Keratinocyte (primary cell): Measurements from ENCODE around the gene DOLPP1. TPM values are rescaled to one million over a fixed set of nuclear protein-coding genes. Genes with fewer than 3 reads are reported as not detected.

Experiments
- DNase-seq: peaks from one replicate; pipeline ENCODE4 v3.0.0-alpha.2; 2011; ENCODE audit warnings: low read depth, missing footprints, low spot score
- FAIRE-seq: peaks from 2 replicates; lab custom pipeline; 2011; peaks lifted over from hg19 to GRCh38; lab: Jason Lieb, UNC
- H2AFZ ChIP-seq: 2 replicates; pipeline ENCODE4 v1.6.0; 2012; ENCODE audit warnings: low read length, control low read depth, inconsistent platforms; ENCODE audit not compliant: control insufficient read depth
- H3K27ac ChIP-seq: 2 replicates; pipeline ENCODE4 v1.5.1; 2011; ENCODE audit warnings: low read length; ENCODE audit not compliant: control insufficient read depth, insufficient read depth
- H3K27me3 ChIP-seq: 3 replicates; pipeline ENCODE4 v1.6.0; 2011; ENCODE audit warnings: low read length; ENCODE audit not compliant: control insufficient read depth, insufficient read depth; ENCODE audit errors: extremely low read depth
- H3K36me3 ChIP-seq, 2 experiments: 2 replicates in 1 of 2; 3 replicates in 1 of 2; pipeline ENCODE4 v1.5.1; 2011; ENCODE audit warnings: low read length in 2 of 2, mild to moderate bottlenecking in 1 of 2; ENCODE audit not compliant: control insufficient read depth in 2 of 2, insufficient read depth in 2 of 2; ENCODE audit errors: extremely low read depth in 1 of 2
- H3K4me1 ChIP-seq: 3 replicates; pipeline ENCODE4 v1.5.1; 2011; ENCODE audit warnings: low read length; ENCODE audit not compliant: control insufficient read depth, insufficient read depth; ENCODE audit errors: extremely low read depth
- H3K4me2 ChIP-seq: 3 replicates; pipeline ENCODE4 v1.6.0; 2011; ENCODE audit warnings: low read depth, low read length; ENCODE audit not compliant: control insufficient read depth, insufficient read depth; ENCODE audit errors: extremely low read depth
- H3K4me3 ChIP-seq, 3 experiments: fragments of 200-600 bp in 1 of 3; sonication (generic) in 1 of 3; 2 replicates in 2 of 3; 3 replicates in 1 of 3; pipeline ENCODE4 v1.5.1; 2011 to 2016; ENCODE audit warnings: low read length in 3 of 3, mild to moderate bottlenecking in 3 of 3, control low read depth in 2 of 3, inconsistent platforms in 1 of 3, low read depth in 1 of 3, mixed read lengths in 1 of 3, mixed run types in 1 of 3, moderate library complexity in 1 of 3; ENCODE audit not compliant: control insufficient read depth in 2 of 3, insufficient read depth in 2 of 3; ENCODE audit errors: extremely low read depth in 1 of 3
- H3K79me2 ChIP-seq: 2 replicates; pipeline ENCODE4 v1.6.0; 2012; ENCODE audit warnings: low read length; ENCODE audit not compliant: control insufficient read depth, insufficient read depth
- H3K9ac ChIP-seq: 3 replicates; pipeline ENCODE4 v1.6.0; 2011; ENCODE audit warnings: low read length; ENCODE audit not compliant: control insufficient read depth, insufficient read depth; ENCODE audit errors: extremely low read depth
- H3K9me1 ChIP-seq: 3 replicates; pipeline ENCODE4 v1.6.0; 2011; ENCODE audit warnings: low read length; ENCODE audit not compliant: control insufficient read depth, insufficient read depth; ENCODE audit errors: extremely low read depth
- H3K9me3 ChIP-seq: 2 replicates; pipeline ENCODE4 v1.5.1; 2012; ENCODE audit warnings: low read depth, low read length; ENCODE audit not compliant: control insufficient read depth
- H4K20me1 ChIP-seq: 3 replicates; pipeline ENCODE4 v1.6.0; 2011; ENCODE audit warnings: low read length; ENCODE audit not compliant: control insufficient read depth, insufficient read depth; ENCODE audit errors: extremely low read depth
- EZH2 ChIP-seq: IDR thresholded peaks from one replicate; pipeline ENCODE4 v1.6.1; 2012; ENCODE audit warnings: inconsistent platforms, mild to moderate bottlenecking, low read length, moderate library complexity
- dilution Hi-C: fragments of 300-500 bp; cut with MboI; formaldehyde crosslinking; loops from one replicate; pipeline ENCODE4 v1.7.0; 2020; ENCODE audit warnings: low sequenced_read_pairs; ENCODE audit not compliant: extremely low pct_ligation_motif_present
- polyA plus RNA-seq, 5 experiments: library from polyadenylated mRNA; depleted of rRNA in 3 of 5; stranded (reverse) in 3 of 5; stranded (forward) in 1 of 5; unstranded in 1 of 5; fragments of >200 nt; gene quantifications; 1 replicate in 1 of 5; 2 replicates in 3 of 5; 3 replicates in 1 of 5; pipeline versions ENCODE4 v1.2.1 to v1.2.3, GENCODE V29; 2011 to 2012; ENCODE audit warnings: missing spikeins in 2 of 5, low read depth in 1 of 5, low replicate concordance in 1 of 5
- TF ChIP-seq, protein P1 (sequence below), 3 experiments: IDR thresholded peaks in 1 of 3; conservative IDR thresholded peaks in 1 of 3; optimal IDR thresholded peaks in 1 of 3; 2 replicates in 2 of 3; 3 replicates in 1 of 3; pipeline versions ENCODE3 to v1.5.1; 2011; ENCODE audit warnings: low read length in 3 of 3, mild to moderate bottlenecking in 3 of 3, moderate library complexity in 2 of 3, control low read depth in 1 of 3, inconsistent platforms in 1 of 3; ENCODE audit not compliant: insufficient read depth in 2 of 3; ENCODE audit errors: extremely low read depth in 1 of 3

The DOLPP1 gene
- polyA plus RNA-seq, 1 donor (not counting 4 experiments of a cell fraction or from before 2014, with no cell fraction given): 14.2 TPM

DNA sequence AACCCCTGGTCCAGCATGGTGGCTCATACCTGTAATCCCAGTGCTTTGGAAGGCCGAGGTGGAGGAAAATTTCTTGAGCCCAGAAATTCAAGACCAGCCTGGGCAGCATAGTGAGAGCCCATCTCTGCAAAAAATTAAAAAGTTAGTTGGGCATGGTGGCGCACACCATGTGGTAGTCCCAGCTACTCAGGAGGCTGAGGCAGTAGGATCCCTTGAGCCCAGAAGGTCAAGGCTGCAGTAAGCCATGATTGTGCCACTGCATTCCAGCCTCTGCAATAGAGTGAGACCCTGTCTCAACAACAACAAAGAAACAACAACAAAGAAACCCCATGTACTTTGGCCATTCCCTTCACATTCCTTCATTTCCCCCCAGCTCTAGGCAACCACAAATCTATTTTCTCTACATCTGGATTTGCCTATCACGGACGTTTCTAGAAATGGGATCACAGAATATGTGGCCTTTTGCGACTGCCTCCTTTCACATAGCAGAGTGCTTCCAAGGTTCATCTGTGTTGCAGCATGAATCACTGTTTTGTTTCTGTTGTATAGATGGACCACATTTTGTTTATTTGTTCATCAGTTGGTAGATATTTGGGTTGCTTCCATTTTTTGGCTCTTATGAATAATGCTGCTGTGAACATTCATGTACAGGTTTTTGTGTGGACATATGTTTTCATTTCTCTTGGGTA is 26.6 kb upstream of the DOLPP1 start:
- H3K4me1 ChIP-seq: peaks cover 3% of the 10 kb centered on the region
- no peak overlapping the region for H3K4me3 ChIP-seq
- no peak overlapping the region for H3K9ac ChIP-seq
- TF ChIP-seq, protein P1, sequence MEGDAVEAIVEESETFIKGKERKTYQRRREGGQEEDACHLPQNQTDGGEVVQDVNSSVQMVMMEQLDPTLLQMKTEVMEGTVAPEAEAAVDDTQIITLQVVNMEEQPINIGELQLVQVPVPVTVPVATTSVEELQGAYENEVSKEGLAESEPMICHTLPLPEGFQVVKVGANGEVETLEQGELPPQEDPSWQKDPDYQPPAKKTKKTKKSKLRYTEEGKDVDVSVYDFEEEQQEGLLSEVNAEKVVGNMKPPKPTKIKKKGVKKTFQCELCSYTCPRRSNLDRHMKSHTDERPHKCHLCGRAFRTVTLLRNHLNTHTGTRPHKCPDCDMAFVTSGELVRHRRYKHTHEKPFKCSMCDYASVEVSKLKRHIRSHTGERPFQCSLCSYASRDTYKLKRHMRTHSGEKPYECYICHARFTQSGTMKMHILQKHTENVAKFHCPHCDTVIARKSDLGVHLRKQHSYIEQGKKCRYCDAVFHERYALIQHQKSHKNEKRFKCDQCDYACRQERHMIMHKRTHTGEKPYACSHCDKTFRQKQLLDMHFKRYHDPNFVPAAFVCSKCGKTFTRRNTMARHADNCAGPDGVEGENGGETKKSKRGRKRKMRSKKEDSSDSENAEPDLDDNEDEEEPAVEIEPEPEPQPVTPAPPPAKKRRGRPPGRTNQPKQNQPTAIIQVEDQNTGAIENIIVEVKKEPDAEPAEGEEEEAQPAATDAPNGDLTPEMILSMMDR (optimal IDR thresholded peaks at IDR 0.05 in 1 of 3, IDR thresholded peaks at IDR 0.05 in 1 of 3, conservative IDR thresholded peaks at IDR 0.05 in 1 of 3; ENCODE audit: extremely low read depth in 1 of 3, insufficient read depth in 2 of 3, low read length in 3 of 3): no peak
- no peak for TF ChIP-seq EZH2
- H3K27ac ChIP-seq: no peak overlapping the region
- H3K9me3 ChIP-seq: no peaks in the 10 kb centered on the region
- H3K79me2 ChIP-seq: no peaks in the 10 kb centered on the region
- no peak overlapping the region for H3K4me2 ChIP-seq
- H4K20me1 ChIP-seq: no peaks in the 10 kb centered on the region
- dilution Hi-C loops: no loop called here
- peaks cover 12 to 13% of the 10 kb centered on the region in 2 experiments for H3K36me3 ChIP-seq
- no peak for DNase-seq
- no peaks in the 10 kb centered on the region for H3K27me3 ChIP-seq
- H3K9me1 ChIP-seq: no peaks in the 10 kb centered on the region
- FAIRE-seq: peak; percentile 29
- no peak overlapping the region for H2AFZ ChIP-seq

DNA sequence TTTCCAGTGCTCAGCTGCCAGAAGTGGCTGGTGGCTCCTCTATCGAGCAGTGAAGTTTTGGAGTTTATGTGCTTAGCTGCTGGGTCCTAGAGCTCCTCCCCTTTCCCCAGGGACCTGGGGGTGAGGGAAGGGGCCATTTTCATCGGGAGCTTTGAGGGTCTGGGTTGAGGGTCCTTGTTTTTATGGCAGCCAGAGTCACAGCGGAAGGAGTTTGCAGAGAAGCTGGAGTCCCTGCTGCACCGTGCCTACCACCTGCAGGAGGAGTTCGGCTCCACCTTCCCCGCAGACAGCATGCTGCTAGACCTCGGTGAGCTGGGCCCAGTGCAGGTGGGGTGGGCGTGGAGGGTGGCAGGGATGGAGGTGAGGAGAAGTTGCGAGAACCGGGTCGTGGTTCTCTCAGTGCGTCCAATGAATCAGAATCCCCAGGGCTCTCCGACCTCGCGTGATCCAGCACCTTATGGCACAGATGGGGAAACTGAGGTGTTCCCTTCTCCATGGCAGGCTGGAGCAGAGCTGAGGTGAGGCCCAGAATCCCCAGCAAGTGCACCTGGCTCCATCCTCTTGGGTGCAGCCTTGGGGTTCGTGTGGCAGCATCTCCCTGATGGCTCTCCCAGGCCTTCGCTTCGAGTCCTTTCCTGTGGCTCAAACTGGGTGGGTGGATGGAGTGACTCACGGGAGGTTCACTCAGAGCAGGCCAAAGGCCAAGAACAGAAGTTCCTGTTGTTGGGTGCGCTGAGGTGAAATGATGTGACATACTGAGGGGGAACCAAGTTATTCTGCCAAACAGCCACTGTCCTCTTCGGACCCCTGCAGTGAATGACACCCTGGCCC is 21.7 kb upstream of the DOLPP1 start:
- Histone ChIP-seq H4K20me1 (no peaks in the 10 kb centered on the region), H3K27me3 (no peaks in the 10 kb centered on the region), H3K4me2 (no peak overlapping the region), H3K9me3 (no peaks in the 10 kb centered on the region), H3K4me3 (no peak overlapping the region), H3K79me2 (no peaks in the 10 kb centered on the region), H3K9ac (no peak overlapping the region), H2AFZ (no peak overlapping the region), H3K36me3 (peaks cover 16 to 26% of the 10 kb centered on the region in 2 experiments), H3K27ac (no peak overlapping the region), H3K9me1 (no peaks in the 10 kb centered on the region), H3K4me1 (no peaks in the 10 kb centered on the region)
- no peak for DNase-seq
- FAIRE-seq: no peak
- dilution Hi-C loops: no loop called here
- TF ChIP-seq, protein P1 (optimal IDR thresholded peaks at IDR 0.05 in 1 of 3, IDR thresholded peaks at IDR 0.05 in 1 of 3, conservative IDR thresholded peaks at IDR 0.05 in 1 of 3; ENCODE audit: extremely low read depth in 1 of 3, insufficient read depth in 2 of 3, low read length in 3 of 3): no peak
- TF ChIP-seq EZH2: no peak
